NT2/D1 (cell line): ENCODE measurements around the gene PRKD3.
"Not testable (repeated sequence)": the region's sequence is repeated elsewhere in the genome, so short reads cannot be mapped to it uniquely, and the experiment has no call there.

ENCODE experiments used
- SUZ12 ChIP-seq: IDR thresholded peaks from 2 replicates; pipeline ENCODE4 v1.6.1; 2011; ENCODE audit not compliant: insufficient read length, insufficient read depth; ENCODE audit errors: extremely low read depth
- YY1 ChIP-seq: IDR thresholded peaks from 2 replicates; pipeline ENCODE4 v1.6.1; 2011; ENCODE audit not compliant: insufficient read length, insufficient read depth
- ZNF274 ChIP-seq: IDR thresholded peaks from 2 replicates; pipeline ENCODE4 v1.6.1; 2011; ENCODE audit warnings: mild to moderate bottlenecking, low read depth, low read length

DNA sequence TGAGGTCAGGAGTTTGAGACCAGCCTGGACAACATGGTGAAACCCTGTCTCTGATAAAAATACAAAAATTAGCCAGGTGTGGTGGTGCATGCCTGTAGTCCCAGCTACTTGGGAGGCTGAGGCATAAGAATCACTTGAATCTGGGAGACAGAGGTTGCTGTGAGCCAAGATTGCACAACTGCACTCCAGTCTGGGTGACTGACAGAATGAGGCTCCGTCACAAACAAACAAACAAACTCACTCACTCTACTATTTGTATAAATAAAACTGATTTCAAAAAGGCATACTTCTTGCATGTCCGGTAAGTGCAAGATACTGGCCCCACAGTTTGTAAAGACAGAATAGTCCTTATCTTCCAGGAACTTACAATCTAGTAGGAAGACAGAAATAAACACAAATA lies 29.8 kb downstream of the PRKD3 start:
- not testable (repeated sequence) for TF ChIP-seq SUZ12, YY1, ZNF274
